NCI-H2196 (cell line): ENCODE measurements around the gene MIEN1.
A peak's percentile ranks its signal among the peaks of the same experiment; 100 is the strongest.
"Not testable (repeated sequence)": the region's sequence is repeated elsewhere in the genome, so short reads cannot be mapped to it uniquely, and the experiment has no call there.

ENCODE experiments used
- DNase-seq: peaks from one replicate; lab custom pipeline; 2025; ENCODE audit not compliant: unreplicated experiment; lab: John Stamatoyannopoulos, UW

Gene MIEN1

DNA sequence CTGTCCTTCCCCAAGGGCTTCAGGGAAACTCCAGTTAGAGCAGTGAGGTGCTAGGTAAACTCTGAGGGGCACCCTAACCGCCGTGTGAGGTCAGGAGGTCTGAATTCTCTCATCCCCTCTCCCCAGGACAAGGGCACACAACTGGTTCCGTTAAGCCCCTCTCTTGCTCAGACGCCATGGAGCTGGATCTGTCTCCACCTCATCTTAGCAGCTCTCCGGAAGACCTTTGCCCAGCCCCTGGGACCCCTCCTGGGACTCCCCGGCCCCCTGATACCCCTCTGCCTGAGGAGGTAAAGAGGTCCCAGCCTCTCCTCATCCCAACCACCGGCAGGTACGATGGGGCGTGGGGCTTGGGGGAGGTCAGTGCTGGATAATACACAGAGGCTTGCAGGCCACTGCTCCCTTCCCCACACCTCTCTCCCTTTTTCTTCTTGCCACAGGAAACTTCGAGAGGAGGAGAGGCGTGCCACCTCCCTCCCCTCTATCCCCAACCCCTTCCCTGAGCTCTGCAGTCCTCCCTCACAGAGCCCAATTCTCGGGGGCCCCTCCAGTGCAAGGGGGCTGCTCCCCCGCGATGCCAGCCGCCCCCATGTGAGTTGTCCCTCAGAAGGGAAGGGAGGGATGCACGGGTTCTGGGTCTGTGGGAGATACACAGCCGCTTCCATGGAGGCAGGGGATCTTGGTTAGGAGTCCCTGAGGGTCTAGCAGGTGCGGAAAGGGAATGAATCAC lies 12.0 kb upstream of the MIEN1 start:
- DNase-seq = no peak

DNA sequence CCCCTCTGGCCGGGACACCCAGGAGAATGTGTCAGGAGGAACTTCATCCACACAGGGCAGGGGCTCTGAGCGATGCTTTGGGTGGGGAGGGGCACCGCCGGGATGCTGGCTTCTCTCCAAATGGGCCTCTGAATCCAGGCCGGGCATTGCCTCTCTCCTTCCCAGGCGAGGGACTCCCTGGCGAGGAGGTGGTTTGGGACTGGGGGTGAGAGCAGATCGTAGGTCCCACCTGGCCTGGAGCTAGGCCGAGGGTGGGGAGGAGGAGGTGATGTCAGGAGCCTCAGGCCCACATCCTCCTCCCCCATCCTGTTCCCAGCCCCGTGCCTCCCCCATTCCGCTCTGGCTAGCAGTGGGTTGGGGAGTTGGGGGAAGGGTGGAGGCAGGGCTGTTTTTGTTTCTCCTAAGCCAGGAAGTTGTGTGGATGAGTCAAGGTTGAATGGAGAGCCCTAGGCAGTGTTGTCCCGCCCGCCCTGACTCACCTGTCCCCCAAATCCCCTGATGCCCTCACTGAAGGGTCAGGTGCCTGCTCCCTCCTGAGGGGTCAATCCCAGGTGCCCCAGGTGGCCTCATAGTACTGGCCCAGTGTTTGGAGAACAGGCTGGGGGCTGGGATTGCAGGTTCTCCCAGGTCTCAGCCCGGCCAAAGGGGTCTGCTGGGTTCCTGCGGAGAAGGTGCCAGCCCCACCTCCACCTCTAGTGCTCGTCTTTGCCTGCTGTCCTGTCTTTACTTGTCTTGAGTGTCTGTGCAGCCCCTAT lies 10.2 kb upstream of the MIEN1 start:
- DNase-seq = peak; percentile 23

DNA sequence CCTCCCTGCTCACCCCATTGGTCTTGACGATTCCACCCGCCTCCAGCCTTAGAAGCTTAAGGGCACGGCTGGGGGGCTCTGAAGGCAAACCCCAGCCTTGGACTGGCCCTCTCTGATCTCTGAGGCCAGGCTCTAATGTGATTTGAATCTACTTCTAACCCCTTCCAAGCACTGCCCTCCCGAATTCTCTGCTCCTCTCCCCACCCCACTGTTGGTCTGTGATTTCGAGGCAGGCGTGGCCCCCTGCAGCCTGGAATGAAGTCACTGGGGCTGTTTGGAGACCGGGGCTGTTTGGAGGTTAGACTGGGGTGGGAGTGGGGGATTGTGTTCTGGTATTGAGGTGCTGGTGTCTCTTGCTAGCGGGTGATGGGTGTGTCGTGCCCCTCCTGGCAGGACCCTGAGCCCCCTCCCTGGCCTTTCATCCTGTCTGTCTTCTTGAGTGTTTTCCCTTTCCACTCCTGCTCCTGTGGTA lies 9.6 kb upstream of the MIEN1 start:
- DNase-seq = no peak

DNA sequence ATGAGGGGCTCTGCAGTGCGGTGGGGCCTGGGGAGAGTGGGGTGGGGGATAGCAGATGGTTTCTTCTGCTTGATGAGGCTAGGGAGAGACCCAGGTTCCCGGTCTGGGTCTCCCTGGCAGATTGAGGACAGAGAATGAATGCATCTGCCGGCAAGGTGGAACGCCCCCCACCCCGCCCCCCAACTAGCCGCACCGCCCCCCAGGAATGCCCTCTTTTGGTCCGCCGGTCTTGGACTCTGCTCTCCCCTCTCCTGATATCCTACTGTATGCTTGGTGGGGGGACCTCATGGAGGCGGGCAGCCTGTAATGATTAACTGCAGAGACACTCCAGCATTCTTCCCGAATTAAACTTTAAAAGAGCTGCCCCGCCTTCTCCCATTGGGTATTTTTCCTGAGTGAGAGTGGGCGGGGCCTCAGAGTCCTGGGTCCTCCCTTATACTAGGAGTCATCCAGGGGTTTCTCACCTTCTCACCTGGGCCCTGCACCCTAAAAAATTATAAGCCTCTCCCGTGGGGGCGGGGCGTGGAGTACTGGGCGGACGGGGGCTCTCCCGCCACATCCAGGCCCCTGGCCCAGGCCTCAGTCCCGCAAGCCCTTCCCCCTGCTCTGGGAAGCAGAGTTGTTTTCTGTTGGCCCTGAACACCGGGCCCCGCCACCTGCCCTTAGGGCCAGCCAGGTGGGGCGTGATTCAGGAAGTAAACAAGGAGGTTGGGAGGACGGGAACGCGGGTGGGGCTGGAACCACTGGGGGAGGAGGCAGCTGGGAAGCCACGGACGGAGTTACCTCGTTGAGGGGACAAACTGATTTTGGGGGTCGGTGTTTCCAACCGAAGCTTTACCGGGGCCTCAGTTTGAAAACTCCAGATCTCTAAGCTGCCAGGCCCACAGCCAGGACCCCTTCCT lies 8.9 kb upstream of the MIEN1 start:
- peak; percentile 54 for DNase-seq

DNA sequence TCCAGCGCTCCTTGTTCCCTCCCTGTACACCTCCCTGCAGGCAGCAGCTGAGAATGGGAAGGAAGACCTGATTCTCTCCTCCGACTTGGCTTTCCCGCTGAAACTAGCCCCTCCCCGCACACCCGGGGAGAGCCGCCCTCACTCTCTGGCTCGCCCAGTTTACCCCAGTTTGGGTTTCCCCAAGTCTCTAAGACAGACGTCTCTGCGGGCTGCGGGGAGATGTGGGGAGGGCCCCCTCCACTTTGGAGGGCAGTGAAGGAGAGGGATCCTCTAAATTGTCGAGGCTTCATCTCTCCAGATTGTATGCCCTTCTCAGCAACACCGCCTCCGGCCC lies 8.2 kb upstream of the MIEN1 start:
- peak; percentile 31 for DNase-seq

DNA sequence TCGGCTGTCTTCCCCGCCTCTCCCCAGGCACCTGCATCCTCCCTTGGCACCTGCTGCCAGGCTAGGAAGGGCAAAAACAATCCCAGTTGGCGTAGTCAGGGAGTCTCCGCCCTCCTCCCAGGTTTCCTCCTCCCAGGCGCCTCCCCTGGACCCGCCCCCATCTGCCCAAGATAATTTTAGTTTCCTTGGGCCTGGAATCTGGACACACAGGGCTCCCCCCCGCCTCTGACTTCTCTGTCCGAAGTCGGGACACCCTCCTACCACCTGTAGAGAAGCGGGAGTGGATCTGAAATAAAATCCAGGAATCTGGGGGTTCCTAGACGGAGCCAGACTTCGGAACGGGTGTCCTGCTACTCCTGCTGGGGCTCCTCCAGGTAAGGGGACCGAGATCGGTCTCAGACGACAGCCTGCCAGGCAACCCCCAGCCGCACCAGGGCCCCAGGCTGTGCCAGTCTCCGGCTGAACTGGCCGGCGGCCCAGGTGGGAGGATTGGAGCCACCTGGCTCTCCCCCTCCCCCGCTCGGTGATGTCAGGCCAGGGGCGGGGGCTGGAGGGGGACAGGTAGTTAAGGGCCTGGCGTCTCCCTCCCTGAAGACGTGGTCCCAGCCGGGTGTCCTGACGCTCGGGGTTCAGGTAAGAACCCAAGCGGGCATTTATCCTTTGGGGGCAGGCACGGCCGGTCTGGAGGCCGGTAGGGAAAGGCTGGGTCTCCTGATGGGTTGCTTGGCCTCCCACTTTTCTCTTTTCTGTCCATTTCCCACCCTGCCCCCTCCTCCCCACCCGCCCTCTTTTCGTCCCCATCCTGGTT lies 7.6 kb upstream of the MIEN1 start, which contains the start of gene GRB7:
Gene GRB7, plus strand, starts transcription at position 179 of the 808 bp plus-strand sequence. CDS start 4,364 bp downstream, outside the sequence.
- peak; percentile 77 for DNase-seq

DNA sequence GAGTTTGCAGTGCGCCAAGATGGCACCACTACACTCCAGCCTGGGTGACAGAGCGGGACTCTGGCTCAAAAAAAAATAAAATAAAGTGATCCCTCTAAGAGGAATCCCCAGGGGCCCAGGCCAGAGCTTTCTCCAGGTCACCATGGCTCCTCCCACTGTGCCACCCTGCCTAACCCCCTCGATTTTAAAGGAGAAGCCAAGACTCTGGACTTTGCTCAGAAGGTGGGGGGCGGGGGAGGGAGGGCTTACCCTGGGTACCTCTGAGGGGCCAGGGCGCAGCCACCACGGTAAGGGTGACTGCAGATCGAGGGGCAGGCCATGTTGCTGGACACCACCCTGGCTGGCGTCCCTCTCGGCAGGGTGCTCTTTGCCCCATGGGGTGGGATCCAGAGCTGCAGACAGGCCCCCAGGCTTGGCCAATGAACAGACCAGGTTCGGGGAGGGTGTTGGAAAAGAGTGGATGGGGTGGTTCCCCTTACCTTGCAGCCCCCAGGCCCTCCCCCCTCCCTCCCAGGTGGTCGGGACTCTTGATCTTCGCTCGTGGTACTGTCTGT lies 7.0 kb upstream of the MIEN1 start:
- DNase-seq = no peak

DNA sequence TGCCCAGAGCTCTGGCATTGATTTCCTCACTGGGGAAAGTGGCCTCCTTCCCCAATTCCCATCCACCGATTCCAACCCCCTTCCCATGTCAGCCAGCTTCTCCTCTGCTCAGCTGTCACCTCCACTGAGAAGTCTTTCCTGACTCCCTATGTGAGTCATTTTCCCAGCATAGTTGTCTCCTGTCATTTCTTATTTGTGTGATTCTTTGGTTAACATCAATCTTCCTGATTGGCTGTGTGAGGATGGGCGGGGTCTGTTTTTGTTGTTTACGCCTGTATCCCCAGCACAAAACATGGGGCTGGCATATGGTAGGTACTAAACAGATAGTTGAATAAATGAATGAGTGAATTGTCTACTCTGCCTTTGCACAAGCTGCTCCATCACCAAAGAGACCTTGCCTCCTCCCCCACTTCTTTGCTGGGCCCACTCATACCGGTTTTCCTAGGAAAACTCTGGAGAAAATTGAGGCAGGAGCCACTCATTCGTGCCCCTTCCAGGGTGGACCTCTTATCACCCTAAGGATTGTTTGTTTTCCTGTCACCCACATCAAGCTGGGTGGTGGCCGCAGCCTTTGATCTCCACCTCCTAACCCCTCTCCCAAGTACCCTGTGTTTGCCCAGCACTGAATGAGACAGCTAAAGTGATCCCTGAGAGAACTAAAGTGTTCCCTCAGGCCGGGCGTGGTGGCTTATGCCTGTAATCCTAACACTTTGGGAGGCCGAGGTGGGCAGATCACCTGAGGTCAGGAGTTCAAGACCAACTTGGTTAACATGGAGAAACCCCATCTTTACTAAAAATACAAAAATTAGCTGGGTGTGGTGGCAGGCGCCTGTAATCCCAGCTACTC lies 6.2 kb upstream of the MIEN1 start:
- DNase-seq = no peak

DNA sequence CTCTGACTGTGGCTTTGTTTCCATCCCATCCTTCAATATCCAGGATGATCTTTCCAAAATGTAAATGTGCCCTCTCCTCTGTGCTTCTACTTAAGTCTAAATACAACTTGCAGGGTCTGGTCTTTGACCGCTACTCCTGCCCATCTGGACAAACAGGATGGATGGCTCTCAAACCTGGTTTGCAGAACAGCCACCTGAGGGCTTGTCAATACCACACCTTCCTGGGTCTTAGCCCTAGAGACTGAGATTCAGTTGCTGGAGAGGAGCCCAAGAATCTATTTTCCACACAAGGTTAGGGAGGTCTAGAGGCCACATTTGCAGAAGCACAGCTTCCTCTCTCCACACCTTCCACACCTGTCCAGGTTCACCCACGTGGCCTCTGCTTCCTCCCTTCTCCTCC lies 5.5 kb upstream of the MIEN1 start:
- no peak for DNase-seq

DNA sequence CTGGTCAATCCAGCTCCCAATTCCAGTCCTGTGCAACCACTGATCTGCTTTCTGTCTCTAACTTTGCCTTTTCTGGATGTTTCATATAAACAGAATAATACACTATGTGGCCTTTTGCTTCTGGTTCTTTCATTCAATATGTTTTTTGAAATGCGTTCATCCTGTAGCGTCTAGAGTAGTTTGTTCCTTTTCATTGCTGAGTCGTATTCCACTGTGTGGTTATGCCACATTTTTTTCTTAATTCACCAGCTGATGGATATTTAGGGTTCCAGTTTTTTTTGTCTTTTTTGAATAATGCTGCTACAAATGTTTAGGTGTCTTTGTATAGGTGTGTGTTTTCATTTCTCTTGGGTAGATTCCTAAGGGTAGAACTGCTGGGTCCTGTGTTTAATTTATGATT lies 2.3 kb upstream of the MIEN1 start:
- no peak for DNase-seq

DNA sequence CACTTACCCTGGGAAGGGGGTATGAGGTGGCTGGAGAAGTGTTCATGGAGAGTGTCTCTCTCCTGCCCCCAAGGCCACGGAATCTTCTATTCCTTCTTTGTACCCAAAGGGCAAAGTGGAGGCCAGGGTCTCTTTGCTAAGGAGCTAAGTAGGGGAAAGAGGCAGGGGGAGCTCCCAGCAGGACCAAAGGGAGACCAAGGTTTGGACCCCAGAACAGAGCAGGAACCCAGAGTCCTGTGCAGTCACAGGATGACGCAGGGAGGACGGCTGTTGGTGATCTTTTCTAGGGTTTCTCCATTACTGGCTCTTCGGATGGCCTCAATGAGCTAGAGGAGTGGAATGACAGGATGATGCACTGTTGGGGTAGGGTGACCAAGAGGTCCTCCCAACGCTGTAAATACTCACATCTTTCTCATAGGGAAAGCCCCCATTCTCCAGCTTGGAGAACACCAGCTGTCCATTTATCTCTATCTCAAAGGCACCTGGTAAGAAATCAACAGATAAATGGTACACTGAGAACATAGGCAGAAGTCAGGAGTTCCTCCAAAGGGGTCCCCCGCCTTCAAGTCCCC lies 966 bp downstream of the MIEN1 start:
- DNase-seq = no peak

DNA sequence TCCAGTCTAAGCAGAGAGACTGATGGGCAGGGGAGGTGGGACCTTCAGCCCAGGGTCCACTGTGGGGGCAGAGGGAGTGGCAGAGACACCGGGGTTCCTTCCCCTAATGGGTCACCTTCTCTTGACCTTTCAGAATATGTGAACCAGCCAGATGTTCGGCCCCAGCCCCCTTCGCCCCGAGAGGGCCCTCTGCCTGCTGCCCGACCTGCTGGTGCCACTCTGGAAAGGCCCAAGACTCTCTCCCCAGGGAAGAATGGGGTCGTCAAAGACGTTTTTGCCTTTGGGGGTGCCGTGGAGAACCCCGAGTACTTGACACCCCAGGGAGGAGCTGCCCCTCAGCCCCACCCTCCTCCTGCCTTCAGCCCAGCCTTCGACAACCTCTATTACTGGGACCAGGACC lies 2.8 kb downstream of the MIEN1 start:
- DNase-seq = no peak

DNA sequence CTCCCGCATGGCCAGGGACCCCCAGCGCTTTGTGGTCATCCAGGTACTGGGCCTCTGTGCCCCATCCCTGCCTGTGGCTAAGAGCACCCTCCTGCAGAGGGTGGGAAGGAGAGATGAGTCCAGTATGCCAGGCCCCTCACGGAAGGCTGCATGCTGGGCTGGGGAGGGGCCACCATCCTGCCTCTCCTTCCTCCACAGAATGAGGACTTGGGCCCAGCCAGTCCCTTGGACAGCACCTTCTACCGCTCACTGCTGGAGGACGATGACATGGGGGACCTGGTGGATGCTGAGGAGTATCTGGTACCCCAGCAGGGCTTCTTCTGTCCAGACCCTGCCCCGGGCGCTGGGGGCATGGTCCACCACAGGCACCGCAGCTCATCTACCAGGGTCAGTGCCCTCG lies 3.7 kb downstream of the MIEN1 start:
- no peak for DNase-seq

DNA sequence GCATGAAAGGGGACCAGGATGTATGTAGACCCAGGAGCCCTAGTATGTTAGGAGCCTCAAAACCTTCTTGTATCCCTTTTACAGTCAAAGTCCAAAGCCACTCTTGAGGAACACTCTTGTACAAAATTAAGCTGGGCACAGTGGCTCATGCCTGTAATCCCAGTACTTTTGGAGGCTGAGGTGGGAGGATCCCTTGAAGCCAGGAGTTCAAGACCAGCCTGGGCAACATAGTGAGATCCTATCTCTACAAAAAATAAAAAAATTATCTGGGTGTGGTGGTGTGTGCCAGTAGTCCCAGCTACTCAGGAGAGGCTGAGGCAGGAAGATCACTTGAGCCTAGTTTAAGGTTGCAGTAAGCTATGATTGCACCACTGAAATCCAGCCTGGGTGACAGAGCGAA lies 4.4 kb downstream of the MIEN1 start:
- DNase-seq = not testable (repeated sequence)

DNA sequence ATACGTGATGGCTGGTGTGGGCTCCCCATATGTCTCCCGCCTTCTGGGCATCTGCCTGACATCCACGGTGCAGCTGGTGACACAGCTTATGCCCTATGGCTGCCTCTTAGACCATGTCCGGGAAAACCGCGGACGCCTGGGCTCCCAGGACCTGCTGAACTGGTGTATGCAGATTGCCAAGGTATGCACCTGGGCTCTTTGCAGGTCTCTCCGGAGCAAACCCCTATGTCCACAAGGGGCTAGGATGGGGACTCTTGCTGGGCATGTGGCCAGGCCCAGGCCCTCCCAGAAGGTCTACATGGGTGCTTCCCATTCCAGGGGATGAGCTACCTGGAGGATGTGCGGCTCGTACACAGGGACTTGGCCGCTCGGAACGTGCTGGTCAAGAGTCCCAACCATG lies 5.6 kb downstream of the MIEN1 start:
- no peak for DNase-seq

DNA sequence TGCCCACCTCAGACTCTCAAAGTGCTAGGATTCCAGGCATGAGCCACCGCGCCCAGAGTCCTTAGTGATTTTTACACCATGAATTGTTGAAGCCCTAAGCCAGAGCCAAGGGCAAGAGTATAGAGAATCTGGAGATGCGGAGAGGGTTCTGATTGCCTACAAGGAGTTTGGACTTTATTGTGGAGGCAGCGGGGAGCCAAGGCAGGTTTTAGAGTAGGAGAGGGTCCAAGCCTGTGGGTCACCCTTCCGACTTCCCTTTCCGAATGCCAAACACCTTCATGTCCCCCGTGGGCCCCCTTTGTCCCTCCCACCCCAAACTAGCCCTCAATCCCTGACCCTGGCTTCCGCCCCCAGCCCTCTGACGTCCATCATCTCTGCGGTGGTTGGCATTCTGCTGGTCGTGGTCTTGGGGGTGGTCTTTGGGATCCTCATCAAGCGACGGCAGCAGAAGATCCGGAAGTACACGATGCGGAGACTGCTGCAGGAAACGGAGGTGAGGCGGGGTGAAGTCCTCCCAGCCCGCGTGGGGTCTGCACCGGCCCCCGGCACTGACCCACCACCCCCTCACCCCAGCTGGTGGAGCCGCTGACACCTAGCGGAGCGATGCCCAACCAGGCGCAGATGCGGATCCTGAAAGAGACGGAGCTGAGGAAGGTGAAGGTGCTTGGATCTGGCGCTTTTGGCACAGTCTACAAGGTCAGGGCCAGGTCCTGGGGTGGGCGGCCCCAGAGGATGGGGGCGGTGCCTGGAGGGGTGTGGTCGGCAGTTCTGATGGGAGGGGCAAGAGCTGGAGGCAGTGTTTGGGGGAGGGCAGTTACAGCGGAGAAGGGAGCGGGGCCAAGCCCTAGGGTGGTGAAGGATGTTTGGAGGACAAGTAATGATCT lies 7.1 kb downstream of the MIEN1 start:
- DNase-seq = no peak

DNA sequence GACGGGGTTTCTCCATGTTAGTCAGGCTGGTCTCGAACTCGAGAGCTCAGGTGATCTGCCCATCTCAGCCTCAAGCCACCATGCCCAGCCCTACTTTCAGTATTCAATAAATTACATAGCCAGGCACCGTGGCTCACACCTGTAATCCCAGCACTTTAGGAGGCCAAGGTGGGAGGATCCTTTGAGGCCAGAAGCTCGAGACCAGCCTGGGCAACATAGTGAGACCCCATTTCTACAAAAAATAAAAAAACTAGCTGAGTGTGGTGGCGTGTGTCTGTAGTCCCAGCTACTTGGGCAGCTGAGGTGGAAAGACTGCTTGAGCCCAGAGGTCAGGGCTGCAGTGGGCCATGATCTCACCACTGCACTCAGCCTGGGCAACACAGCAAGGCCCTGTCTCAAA lies 8.2 kb downstream of the MIEN1 start:
- DNase-seq = no peak
